Stimulated activated CD8-positive, alpha-beta memory T cell treated with anti-CD3 and anti-CD28 coated beads, Interleukin-4, amount 100 ng/mL, for 24 hours (primary cell): ENCODE data around the gene PSTPIP1.

Experiments used
- DNase-seq: peaks from one replicate; pipeline ENCODE4 v3.0.0-alpha.2; 2020; ENCODE audit warnings: low read depth

The PSTPIP1 gene

DNA sequence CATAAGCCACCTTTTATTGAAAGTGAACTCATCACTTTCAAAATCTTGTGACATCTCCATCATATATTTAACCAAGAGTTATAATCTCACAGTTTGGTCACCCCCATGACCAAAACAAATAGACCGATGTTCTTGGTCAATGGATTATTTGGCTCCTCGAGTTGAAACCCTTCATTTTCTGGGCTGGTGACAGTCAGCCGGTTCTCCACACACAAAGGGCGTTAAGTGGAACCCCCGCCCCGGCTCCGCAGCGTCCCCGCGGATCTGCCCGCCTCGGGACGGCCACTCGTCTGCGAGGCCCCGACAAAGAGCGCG, 75.2 kb downstream of the PSTPIP1 start:
- no peak for DNase-seq

- peak; percentile 91 for DNase-seq
These were observed 75.8 kb downstream of the PSTPIP1 start, which contains the start of gene TSPAN3 for GRCh38 chr15:77070495-77071304. TSPAN3 (minus strand) TSS chr15:77071109; CDS start chr15:77070954, 155 bp downstream.

- DNase-seq: no peak
These were observed 76.6 kb downstream of the PSTPIP1 start for GRCh38 chr15:77071305-77072223.

GRCh38 chr15:77074350-77074749, 79.4 kb downstream of the PSTPIP1 start:
- DNase-seq: no peak

- DNase-seq: no peak
These were observed 80.6 kb downstream of the PSTPIP1 start for GRCh38 chr15:77075528-77075927.

- DNase-seq: no peak
These were observed 81.5 kb downstream of the PSTPIP1 start for GRCh38 chr15:77076323-77076915.

- DNase-seq: no peak
These were observed 87.0 kb downstream of the PSTPIP1 start for GRCh38 chr15:77081971-77082370.

DNA sequence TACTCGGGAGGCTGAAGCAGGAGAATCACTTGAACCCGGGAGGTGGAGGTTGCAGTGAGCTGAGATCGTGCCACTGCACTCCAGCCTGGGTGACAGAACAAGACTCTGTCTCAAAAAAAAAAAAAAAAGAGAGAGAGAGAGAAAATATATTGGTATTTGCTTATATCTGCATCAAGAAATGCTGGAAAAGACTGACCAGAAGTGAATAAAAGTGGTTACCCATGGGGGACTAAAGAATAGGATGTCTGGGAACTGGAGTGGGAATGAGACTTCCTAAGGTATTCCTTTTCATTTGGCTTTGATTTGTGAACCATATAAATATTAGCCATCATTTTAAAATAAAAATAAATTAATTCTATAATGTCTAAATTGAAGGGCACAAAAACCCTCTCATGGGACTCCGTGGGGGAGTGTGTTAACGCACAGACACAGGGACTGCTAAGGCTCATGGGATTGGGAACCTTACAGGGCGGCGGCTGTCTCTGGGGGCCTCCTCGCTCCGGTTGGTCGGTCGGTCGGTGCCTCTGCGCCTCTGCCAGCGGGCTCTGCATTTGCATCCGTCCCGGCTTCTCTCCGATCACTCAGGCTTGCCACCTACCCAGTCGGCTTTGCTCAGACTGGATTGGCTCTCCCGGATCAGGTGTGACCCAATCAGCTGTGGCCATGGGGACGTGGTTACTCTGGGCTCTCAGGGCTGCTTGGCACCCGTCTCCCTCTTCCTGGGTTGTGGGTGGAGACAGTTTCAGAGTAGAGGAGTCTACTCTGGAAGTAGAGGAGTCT, 88.6 kb downstream of the PSTPIP1 start:
- peak; percentile 27 for DNase-seq

DNA sequence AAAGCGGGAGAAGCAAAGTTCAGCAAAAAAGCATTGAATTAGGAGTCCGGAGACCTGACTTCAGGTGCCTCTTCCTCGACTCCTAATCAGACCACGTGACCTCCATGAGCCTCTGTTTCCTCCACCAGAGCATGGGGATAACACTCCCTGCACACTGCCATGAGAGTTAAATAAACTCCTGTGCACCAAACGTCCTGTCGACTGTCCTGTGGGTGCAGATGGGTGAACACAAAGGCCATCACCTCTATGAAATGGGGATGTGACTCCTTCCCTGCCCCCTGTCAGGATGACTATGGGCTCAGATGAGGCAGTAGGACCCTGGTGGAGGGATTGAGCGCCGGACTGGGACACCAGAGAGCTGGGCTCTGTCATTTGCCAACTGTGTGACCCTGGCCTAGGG, 89.5 kb downstream of the PSTPIP1 start:
- no peak for DNase-seq

GRCh38 chr15:77085297-77085696, 90.4 kb downstream of the PSTPIP1 start:
- no peak for DNase-seq
